Stimulated activated CD8-positive, alpha-beta memory T cell treated with anti-CD3 and anti-CD28 coated beads, Interleukin-7, amount 100 ng/mL, for 1 hour (primary cell): ENCODE data around the gene PLA2G4D.

ENCODE experiments used
- DNase-seq, 2 donors: peaks; one replicate each; pipeline ENCODE4 v3.0.0-alpha.2; 2020; ENCODE audit warnings: low read depth in 2 of 2

PLA2G4D gene

GRCh38 chr15:42090370-42090769, 4.0 kb downstream of the PLA2G4D start:
- no peak for DNase-seq

- DNase-seq = no peak
Observed at GRCh38 chr15:42089942-42090341, 4.4 kb downstream of the PLA2G4D start.

- DNase-seq = no peak
Observed at GRCh38 chr15:42088801-42089640, 5.3 kb downstream of the PLA2G4D start.

GRCh38 chr15:42087926-42088800, 6.2 kb downstream of the PLA2G4D start:
- no peak for DNase-seq

- no peak for DNase-seq
Observed at GRCh38 chr15:42087460-42087859, 6.9 kb downstream of the PLA2G4D start.

GRCh38 chr15:42085721-42086120, 8.6 kb downstream of the PLA2G4D start:
- DNase-seq = no peak

- no peak for DNase-seq
Observed at GRCh38 chr15:42085236-42085605, 9.1 kb downstream of the PLA2G4D start.

- DNase-seq = no peak
Observed at GRCh38 chr15:42084465-42085235, 9.7 kb downstream of the PLA2G4D start.

GRCh38 chr15:42083916-42084315, 10.4 kb downstream of the PLA2G4D start:
- DNase-seq = no peak

- no peak for DNase-seq
Observed at GRCh38 chr15:42083605-42083908, 10.8 kb downstream of the PLA2G4D start.

GRCh38 chr15:42082823-42083604, 11.3 kb downstream of the PLA2G4D start:
- no peak for DNase-seq

- DNase-seq = no peak
Observed at GRCh38 chr15:42082141-42082540, 12.2 kb downstream of the PLA2G4D start.

GRCh38 chr15:42080919-42081830, 13.2 kb downstream of the PLA2G4D start:
- no peak for DNase-seq

GRCh38 chr15:42080186-42080918, 14.0 kb downstream of the PLA2G4D start:
- no peak for DNase-seq

- no peak for DNase-seq
Observed at GRCh38 chr15:42079401-42079908, 14.9 kb downstream of the PLA2G4D start.

GRCh38 chr15:42078903-42079302, 15.5 kb downstream of the PLA2G4D start:
- no peak for DNase-seq

- no peak for DNase-seq
Observed at GRCh38 chr15:42077689-42078088, 16.7 kb downstream of the PLA2G4D start.

- no peak for DNase-seq
Observed at GRCh38 chr15:42073418-42073817, 20.9 kb downstream of the PLA2G4D start.

- no peak for DNase-seq
Observed at GRCh38 chr15:42072141-42072685, 22.1 kb downstream of the PLA2G4D start.
